Hepatocyte (in vitro differentiated cells): ENCODE results near the gene LRRK1. TPM values are rescaled to one million over a fixed set of nuclear protein-coding genes. Genes with fewer than 3 reads are reported as not detected.

Experiments
- DNase-seq: peaks from one replicate; pipeline ENCODE4 v3.0.0-alpha.2; 2016; ENCODE audit warnings: low spot score
- H2AFZ ChIP-seq: fragments of 200-600 bp; sonication (generic); 2 replicates; pipeline ENCODE4 v1.6.0; 2016; ENCODE audit warnings: antibody characterized with exemption, mild to moderate bottlenecking
- H3K27ac ChIP-seq: fragments of 200-600 bp; sonication (generic); 2 replicates; pipeline ENCODE4 v1.5.1; 2016; ENCODE audit warnings: mild to moderate bottlenecking
- H3K27me3 ChIP-seq: fragments of 200-600 bp; sonication (generic); 2 replicates; pipeline ENCODE4 v1.6.1; 2016
- H3K36me3 ChIP-seq: fragments of 200-600 bp; sonication (generic); replicated peaks from 2 replicates; pipeline ENCODE4 v1.5.1; 2016; ENCODE audit warnings: low read depth; ENCODE audit not compliant: insufficient read depth
- H3K4me1 ChIP-seq: fragments of 200-600 bp; sonication (generic); 2 replicates; pipeline ENCODE4 v1.5.1; 2016; ENCODE audit warnings: mild to moderate bottlenecking, moderate library complexity; ENCODE audit not compliant: insufficient read depth
- H3K4me2 ChIP-seq: fragments of 200-600 bp; sonication (generic); 2 replicates; pipeline ENCODE4 v1.6.0; 2016
- H3K4me3 ChIP-seq: fragments of 200-600 bp; sonication (generic); 2 replicates; pipeline ENCODE4 v1.5.1; 2016; ENCODE audit warnings: mild to moderate bottlenecking
- H3K79me2 ChIP-seq: fragments of 200-600 bp; sonication (generic); 2 replicates; pipeline ENCODE4 v1.6.0; 2017; ENCODE audit warnings: mild to moderate bottlenecking
- H3K9me2 ChIP-seq: fragments of 200-600 bp; sonication (generic); replicated peaks from 2 replicates; pipeline ENCODE4 v1.6.0; 2017; ENCODE audit warnings: mild to moderate bottlenecking; ENCODE audit not compliant: insufficient read depth
- H3K9me3 ChIP-seq: fragments of 200-600 bp; sonication (generic); 2 replicates; pipeline ENCODE4 v1.5.1; 2016; ENCODE audit warnings: low read depth, mild to moderate bottlenecking
- H4K20me1 ChIP-seq: fragments of 200-600 bp; sonication (generic); 2 replicates; pipeline ENCODE4 v1.6.0; 2016; ENCODE audit warnings: mild to moderate bottlenecking; ENCODE audit not compliant: insufficient read depth, poor library complexity, severe bottlenecking
- EZH2 ChIP-seq: fragments of 200-600 bp; sonication (generic); IDR thresholded peaks from 2 replicates; pipeline ENCODE4 v1.6.1; 2016; ENCODE audit warnings: antibody characterized with exemption, mild to moderate bottlenecking, borderline replicate concordance
- EZH2phosphoT487 ChIP-seq: fragments of 200-600 bp; sonication (generic); IDR thresholded peaks from one replicate; pipeline ENCODE4 v1.6.1; 2018; ENCODE audit warnings: antibody characterized with exemption, mild to moderate bottlenecking, low read depth, moderate library complexity; ENCODE audit not compliant: unreplicated experiment, severe bottlenecking
- whole genome bisulfite sequencing: methylation state at CpG from one replicate; pipeline ENCODE4 v1.1.6; 2016; ENCODE audit warnings: low lambda C conversion rate; ENCODE audit errors: missing lambda C conversion rate; 5-methylcytosine and 5-hydroxymethylcytosine counted together
- polyA plus RNA-seq: library from polyadenylated mRNA; unstranded; fragments of >200 nt; fragmentation: Nextera tagmentation; extraction: Ambion mirVana; gene quantifications from 2 replicates; pipeline ENCODE4 v1.2.1, GENCODE V29; 2016
- total RNA-seq: library from RNA; depleted of rRNA; stranded (reverse); fragments of >200 nt; gene quantifications from 2 replicates; pipeline ENCODE4 v1.2.3, GENCODE V29; 2014
- TF ChIP-seq, protein P1 (sequence below): fragments of 200-600 bp; sonication (generic); IDR thresholded peaks from 2 replicates; pipeline ENCODE4 v1.5.1; 2016; ENCODE audit warnings: antibody characterized with exemption, mild to moderate bottlenecking; ENCODE audit not compliant: poor library complexity

Gene LRRK1
- total and polyA plus RNA-seq, 2 experiments from 2014 or later: 2.1 TPM

DNA sequence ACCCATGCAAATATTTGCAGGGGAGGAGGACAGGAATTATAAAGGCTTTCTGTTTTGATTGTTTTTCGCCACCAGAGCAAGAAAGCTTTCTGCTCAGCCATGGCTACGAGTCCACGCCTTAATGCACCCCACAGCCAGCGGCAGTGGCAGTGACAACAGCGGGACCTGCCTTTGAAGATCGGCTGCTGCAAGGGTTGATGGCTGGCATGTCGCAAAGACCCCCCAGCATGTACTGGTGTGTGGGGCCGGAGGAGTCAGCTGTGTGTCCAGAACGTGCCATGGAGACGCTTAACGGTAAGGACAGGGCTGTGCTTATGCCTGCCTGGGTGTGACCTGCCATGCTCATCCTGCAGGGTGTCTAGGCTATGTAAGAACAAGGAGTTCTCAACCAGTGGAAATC is 5.3 kb downstream of the LRRK1 start:
- no peak overlapping the region for H2AFZ ChIP-seq
- H3K27ac ChIP-seq: no peak overlapping the region
- no peaks in the 10 kb centered on the region for H3K36me3 ChIP-seq
- no peaks in the 10 kb centered on the region for H3K79me2 ChIP-seq
- TF ChIP-seq, protein P1, sequence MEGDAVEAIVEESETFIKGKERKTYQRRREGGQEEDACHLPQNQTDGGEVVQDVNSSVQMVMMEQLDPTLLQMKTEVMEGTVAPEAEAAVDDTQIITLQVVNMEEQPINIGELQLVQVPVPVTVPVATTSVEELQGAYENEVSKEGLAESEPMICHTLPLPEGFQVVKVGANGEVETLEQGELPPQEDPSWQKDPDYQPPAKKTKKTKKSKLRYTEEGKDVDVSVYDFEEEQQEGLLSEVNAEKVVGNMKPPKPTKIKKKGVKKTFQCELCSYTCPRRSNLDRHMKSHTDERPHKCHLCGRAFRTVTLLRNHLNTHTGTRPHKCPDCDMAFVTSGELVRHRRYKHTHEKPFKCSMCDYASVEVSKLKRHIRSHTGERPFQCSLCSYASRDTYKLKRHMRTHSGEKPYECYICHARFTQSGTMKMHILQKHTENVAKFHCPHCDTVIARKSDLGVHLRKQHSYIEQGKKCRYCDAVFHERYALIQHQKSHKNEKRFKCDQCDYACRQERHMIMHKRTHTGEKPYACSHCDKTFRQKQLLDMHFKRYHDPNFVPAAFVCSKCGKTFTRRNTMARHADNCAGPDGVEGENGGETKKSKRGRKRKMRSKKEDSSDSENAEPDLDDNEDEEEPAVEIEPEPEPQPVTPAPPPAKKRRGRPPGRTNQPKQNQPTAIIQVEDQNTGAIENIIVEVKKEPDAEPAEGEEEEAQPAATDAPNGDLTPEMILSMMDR: no peak
- TF ChIP-seq EZH2 (no peak), EZH2phosphoT487 (no peak)
- no peaks in the 10 kb centered on the region for H3K9me2 ChIP-seq
- H3K4me3 ChIP-seq: no peak overlapping the region
- 93% methylated on average over 11 of the region's 11 CpGs for WGBS
- H4K20me1 ChIP-seq: no peaks in the 10 kb centered on the region
- no peak for DNase-seq
- no peak overlapping the region for H3K4me2 ChIP-seq
- H3K4me1 ChIP-seq: no peaks in the 10 kb centered on the region
- no peaks in the 10 kb centered on the region for H3K9me3 ChIP-seq
- H3K27me3 ChIP-seq: peaks cover 34% of the 10 kb centered on the region

DNA sequence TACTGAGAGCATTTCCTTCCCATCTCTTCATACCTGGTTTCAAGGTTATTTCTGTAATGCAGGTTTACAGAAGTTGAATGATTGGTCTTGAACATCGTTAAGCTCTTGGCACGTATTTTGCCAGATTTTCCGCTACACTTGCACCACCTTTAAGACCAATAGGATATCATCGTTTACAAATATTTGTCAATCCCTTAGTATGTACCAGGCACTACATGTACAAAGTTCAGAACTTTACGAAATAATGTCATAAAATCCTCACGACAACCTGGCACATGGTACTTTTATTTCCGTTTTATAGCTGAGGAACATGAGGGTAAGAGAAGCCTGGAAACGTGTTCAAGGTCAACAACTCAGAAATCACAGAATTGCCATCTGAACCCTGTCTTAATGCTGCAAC is 6.3 kb downstream of the LRRK1 start:
- DNase-seq: no peak
- TF ChIP-seq EZH2 (no peak), EZH2phosphoT487 (no peak)
- TF ChIP-seq, protein P1: no peak
- peaks cover 24% of the 10 kb centered on the region for H3K27me3 ChIP-seq
- H3K27ac ChIP-seq: no peak overlapping the region
- H3K9me3 ChIP-seq: no peaks in the 10 kb centered on the region
- WGBS: 91% methylated on average over 8 of the region's 8 CpGs
- no peaks in the 10 kb centered on the region for H4K20me1 ChIP-seq
- no peak overlapping the region for H2AFZ ChIP-seq
- H3K36me3 ChIP-seq: no peaks in the 10 kb centered on the region
- no peak overlapping the region for H3K4me2 ChIP-seq
- no peaks in the 10 kb centered on the region for H3K9me2 ChIP-seq
- H3K79me2 ChIP-seq: no peaks in the 10 kb centered on the region
- no peak overlapping the region for H3K4me3 ChIP-seq
- H3K4me1 ChIP-seq: no peaks in the 10 kb centered on the region

DNA sequence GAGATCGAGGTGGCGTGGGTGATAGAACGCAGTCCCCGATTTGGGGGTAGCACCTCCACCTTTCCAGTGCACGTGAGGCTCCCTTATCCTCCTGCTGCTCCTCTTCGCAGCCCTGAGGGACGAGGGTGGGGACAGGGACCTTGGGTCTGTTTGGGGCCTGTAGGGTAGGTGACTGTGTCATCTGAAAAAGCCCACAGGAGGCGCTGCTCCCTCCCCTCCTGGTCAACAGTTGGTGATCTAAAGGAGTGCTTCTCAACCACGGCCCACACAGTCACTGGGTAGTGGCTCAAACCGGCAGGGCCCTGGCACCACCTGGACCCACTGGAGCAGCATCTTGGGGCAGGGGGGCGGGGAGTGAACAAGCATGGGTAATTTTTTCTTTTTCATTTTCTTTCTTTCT is 7.1 kb downstream of the LRRK1 start:
- Histone ChIP-seq H3K9me2 (no peaks in the 10 kb centered on the region), H3K4me1 (no peaks in the 10 kb centered on the region), H4K20me1 (no peaks in the 10 kb centered on the region), H2AFZ (no peak overlapping the region), H3K36me3 (no peaks in the 10 kb centered on the region), H3K27me3 (peaks cover 16% of the 10 kb centered on the region), H3K4me2 (no peak overlapping the region), H3K27ac (no peak overlapping the region), H3K79me2 (no peaks in the 10 kb centered on the region), H3K9me3 (no peaks in the 10 kb centered on the region), H3K4me3 (no peak overlapping the region)
- TF ChIP-seq, protein P1: no peak
- no peak for TF ChIP-seq EZH2
- no peak for TF ChIP-seq EZH2phosphoT487
- 88% methylated on average over 11 of the region's 11 CpGs for WGBS
- no peak for DNase-seq
